HEK293T (cell line): ENCODE measurements around the gene LYPLAL1.

Experiments
- CTCF ChIA-PET: fragments of 350-600 bp; formaldehyde crosslinking; extraction: SDS; loops from one replicate; lab custom pipeline; 2021; ENCODE audit warnings: antibody characterized with exemption, inconsistent platforms; lab: Yijun Ruan, JAX
- POLR2A ChIA-PET: fragments of 350-600 bp; formaldehyde crosslinking; extraction: SDS; loops from one replicate; lab custom pipeline; 2020; ENCODE audit warnings: antibody characterized with exemption, inconsistent platforms; lab: Yijun Ruan, JAX
- DNase-seq: peaks from one replicate; pipeline ENCODE4 v3.0.0; 2012; ENCODE audit warnings: mixed read lengths; ENCODE audit errors: extremely low spot score
- ARNT ChIP-seq: fragments of 450-650 bp; IDR thresholded peaks from 2 replicates; pipeline ENCODE4 v1.6.1; 2017; ENCODE audit warnings: mild to moderate bottlenecking
- BHLHE40 ChIP-seq: fragments of 450-650 bp; IDR thresholded peaks from 2 replicates; pipeline ENCODE4 v1.6.1; 2016; ENCODE audit warnings: mild to moderate bottlenecking, moderate library complexity, borderline replicate concordance
- CTBP1 ChIP-seq: fragments of 450-650 bp; IDR thresholded peaks from 2 replicates; pipeline ENCODE4 v1.6.1; 2016; ENCODE audit warnings: borderline replicate concordance
- ELF4 ChIP-seq: fragments of 450-650 bp; IDR thresholded peaks from 2 replicates; pipeline ENCODE4 v1.6.1; 2017; ENCODE audit warnings: antibody characterized with exemption
- FOXA1 ChIP-seq: fragments of 450-650 bp; IDR thresholded peaks from 2 replicates; pipeline ENCODE4 v1.6.1; 2016; ENCODE audit warnings: mild to moderate bottlenecking
- FOXK2 ChIP-seq: fragments of 450-650 bp; IDR thresholded peaks from 2 replicates; pipeline ENCODE4 v1.6.1; 2016; ENCODE audit warnings: mild to moderate bottlenecking
- FOXM1 ChIP-seq: fragments of 450-650 bp; IDR thresholded peaks from 2 replicates; pipeline ENCODE4 v1.6.1; 2017; ENCODE audit warnings: mild to moderate bottlenecking, borderline replicate concordance
- HDGF ChIP-seq: fragments of 450-650 bp; IDR thresholded peaks from 2 replicates; pipeline ENCODE4 v1.6.1; 2017; ENCODE audit warnings: antibody characterized with exemption, borderline replicate concordance
- L3MBTL2 ChIP-seq: fragments of 450-650 bp; conservative IDR thresholded peaks from 2 replicates; pipeline ENCODE4 v1.6.1; 2016; ENCODE audit warnings: mild to moderate bottlenecking
- LEF1 ChIP-seq: fragments of 450-650 bp; IDR thresholded peaks from 2 replicates; pipeline ENCODE4 v1.6.1; 2017; ENCODE audit warnings: mild to moderate bottlenecking, borderline replicate concordance
- NFRKB ChIP-seq: fragments of 450-650 bp; IDR thresholded peaks from 2 replicates; pipeline ENCODE4 v1.6.1; 2016; ENCODE audit warnings: mild to moderate bottlenecking, moderate library complexity
- SP1 ChIP-seq: fragments of 450-650 bp; IDR thresholded peaks from 2 replicates; pipeline ENCODE4 v1.6.1; 2017
- SUZ12 ChIP-seq: fragments of 450-650 bp; IDR thresholded peaks from 2 replicates; pipeline ENCODE4 v1.6.1; 2016; ENCODE audit warnings: mild to moderate bottlenecking
- TARDBP ChIP-seq: fragments of 450-650 bp; IDR thresholded peaks from 2 replicates; pipeline ENCODE4 v1.6.1; 2016
- ZNF384 ChIP-seq: fragments of 450-650 bp; IDR thresholded peaks from 2 replicates; pipeline ENCODE4 v1.6.1; 2016
- TF ChIP-seq, protein P1 (sequence below): fragments of 450-650 bp; IDR thresholded peaks from 2 replicates; pipeline ENCODE4 v1.6.1; 2016

LYPLAL1 gene

DNA sequence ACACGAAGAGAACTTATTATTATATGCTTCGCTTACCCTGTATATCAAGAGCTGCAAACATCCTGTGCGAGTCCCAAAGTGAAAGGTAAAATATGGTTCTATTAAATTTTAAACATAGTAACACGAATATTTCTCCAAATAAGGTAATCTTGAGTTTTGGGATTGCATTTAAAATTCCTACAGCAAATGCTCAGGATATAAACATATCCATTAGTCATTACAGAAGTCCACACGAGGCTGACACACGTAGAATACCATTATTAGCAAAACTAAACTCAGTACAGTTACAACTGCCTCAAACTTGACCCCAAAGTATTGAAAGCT, 282 bp upstream of the LYPLAL1 start:
- no peak for DNase-seq
- TF ChIP-seq CTBP1 = no peak
- no peak for TF ChIP-seq SP1
- TF ChIP-seq ELF4 = no peak
- TF ChIP-seq L3MBTL2 = no peak; the same call in 1 of the 2 replicates
- ChIA-PET CTCF (no interaction called here), POLR2A (interaction anchor here (0.6 to 1.0 kb wide), 4 partner anchors 12 to 17 kb away, joined by 3 to 14 read pairs (median 4); no protein-coding TSS in a partner anchor)

DNA sequence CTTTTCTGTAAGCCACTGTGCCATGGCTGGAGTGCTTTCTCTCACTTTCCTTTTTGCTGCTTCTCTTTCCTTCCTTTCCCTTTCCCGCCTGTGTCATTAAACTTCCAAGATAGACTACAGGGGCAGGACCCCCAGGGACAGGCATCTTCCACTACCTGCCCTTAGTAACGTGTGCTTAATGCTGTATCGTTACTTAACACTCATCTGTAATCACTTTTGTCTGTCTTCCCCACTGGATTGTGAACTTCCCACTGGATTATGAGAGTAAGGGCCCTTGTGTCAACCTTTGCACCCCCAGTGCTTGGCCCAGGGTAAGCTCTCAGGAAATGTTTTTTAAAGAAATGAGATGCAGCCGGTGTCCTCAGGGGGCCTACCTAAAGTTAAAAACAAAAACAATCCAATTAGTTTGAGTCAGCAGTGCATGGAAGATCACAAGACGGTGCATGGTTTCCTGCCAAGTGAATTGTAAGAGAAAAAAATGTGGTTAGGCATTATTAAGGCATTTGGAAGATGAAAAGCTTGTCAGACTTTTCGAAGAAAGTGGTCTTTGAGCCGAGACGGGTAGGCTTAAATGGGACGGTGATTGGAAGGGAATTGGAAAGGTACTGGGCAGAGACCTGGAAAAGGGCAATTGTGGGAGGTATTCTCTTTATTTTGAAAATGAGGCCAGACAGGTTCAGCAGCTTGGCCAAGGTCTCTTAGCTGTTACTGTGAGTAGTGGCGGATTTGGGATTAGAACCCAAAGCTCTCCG, 958 bp downstream of the LYPLAL1 start:
- DNase-seq = no peak

DNA sequence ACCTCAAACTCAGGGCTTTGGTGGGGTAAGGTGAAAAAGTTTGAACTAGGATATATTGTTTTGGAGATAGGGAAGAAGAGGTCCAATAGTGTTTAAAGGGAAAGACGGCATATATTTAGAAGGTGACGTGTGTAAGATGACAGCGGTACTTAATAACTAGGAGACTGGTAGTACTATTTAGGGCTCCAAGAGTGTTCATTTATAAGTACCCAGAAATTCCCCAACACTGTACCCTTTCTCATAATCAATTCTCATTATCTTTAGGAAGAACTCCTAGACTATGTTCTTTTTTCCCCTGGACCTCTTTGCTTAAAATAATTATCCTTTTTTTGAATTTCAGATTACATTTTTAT, 1.5 kb downstream of the LYPLAL1 start:
- TF ChIP-seq FOXK2 (no peak), HDGF (no peak), LEF1 (no peak), FOXA1 (no peak), ZNF384 (no peak), TARDBP (no peak), L3MBTL2 (no peak), BHLHE40 (no peak), ARNT (no peak), FOXM1 (no peak)
- ChIA-PET CTCF (no interaction called here), POLR2A (interaction anchor here (0.7 kb wide), 1 partner anchor 13 kb away, joined by 3 read pairs; no protein-coding TSS in a partner anchor)
- DNase-seq = no peak

More for the DNA sequence above, 958 bp downstream of the LYPLAL1 start:
- TF ChIP-seq ELF4 (no peak), CTBP1 (no peak), NFRKB (no peak), FOXA1 (no peak), BHLHE40 (no peak), SUZ12 (no peak), HDGF (no peak), TARDBP (no peak), FOXK2 (no peak)
- TF ChIP-seq, protein P1, sequence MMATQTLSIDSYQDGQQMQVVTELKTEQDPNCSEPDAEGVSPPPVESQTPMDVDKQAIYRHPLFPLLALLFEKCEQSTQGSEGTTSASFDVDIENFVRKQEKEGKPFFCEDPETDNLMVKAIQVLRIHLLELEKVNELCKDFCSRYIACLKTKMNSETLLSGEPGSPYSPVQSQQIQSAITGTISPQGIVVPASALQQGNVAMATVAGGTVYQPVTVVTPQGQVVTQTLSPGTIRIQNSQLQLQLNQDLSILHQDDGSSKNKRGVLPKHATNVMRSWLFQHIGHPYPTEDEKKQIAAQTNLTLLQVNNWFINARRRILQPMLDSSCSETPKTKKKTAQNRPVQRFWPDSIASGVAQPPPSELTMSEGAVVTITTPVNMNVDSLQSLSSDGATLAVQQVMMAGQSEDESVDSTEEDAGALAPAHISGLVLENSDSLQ = no peak
- ChIA-PET CTCF (no interaction called here), POLR2A (interaction anchor here (0.7 kb wide), 1 partner anchor 14 kb away, joined by 3 read pairs; no protein-coding TSS in a partner anchor)

DNA sequence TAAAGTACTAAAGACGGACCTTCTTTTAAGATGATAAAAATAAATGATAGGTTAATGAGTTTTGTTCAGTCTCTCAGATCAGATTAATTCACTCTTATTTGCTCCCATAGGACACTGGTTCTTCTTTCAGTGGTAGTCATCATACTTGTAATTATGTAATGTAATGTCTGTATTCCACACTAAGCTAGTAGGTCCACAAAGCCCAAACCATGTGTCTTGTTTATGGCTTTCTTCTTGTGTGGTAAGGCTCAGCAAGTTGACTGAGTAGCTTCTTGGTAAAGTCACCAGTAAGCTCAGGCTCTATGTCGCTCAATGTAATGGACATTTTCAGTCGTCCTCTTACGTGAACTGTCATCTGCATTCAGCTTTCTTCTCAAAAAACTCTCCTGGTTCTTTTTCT, 2.5 kb downstream of the LYPLAL1 start:
- TF ChIP-seq HDGF (no peak), ZNF384 (no peak), TARDBP (no peak), ELF4 (no peak), FOXA1 (no peak)
- no peak for DNase-seq
- POLR2A ChIA-PET = no interaction called here
- CTCF ChIA-PET = no interaction called here

DNA sequence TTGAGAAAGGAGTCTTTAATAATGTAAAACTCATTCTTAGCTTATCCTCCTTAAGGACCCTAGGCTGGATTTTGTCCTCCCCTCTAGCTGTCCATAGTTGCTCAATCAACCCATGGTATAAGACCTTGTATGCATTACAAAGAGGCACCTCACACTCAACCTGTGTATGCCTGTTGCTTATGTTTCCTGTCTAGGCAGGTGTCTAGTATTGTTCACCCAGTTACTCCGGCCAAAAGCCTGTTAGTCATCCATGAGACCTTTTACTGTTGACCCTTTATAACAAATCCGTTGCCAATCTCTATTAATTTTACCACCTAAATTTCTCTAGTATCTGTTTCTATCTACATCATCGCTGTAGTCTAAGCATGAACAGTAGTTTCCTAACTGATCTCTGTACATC, 3.7 kb downstream of the LYPLAL1 start:
- no peak for DNase-seq
- ChIA-PET CTCF (no interaction called here), POLR2A (no interaction called here)
- no peak for TF ChIP-seq SP1
- no peak for TF ChIP-seq ELF4
- no peak for TF ChIP-seq CTBP1

DNA sequence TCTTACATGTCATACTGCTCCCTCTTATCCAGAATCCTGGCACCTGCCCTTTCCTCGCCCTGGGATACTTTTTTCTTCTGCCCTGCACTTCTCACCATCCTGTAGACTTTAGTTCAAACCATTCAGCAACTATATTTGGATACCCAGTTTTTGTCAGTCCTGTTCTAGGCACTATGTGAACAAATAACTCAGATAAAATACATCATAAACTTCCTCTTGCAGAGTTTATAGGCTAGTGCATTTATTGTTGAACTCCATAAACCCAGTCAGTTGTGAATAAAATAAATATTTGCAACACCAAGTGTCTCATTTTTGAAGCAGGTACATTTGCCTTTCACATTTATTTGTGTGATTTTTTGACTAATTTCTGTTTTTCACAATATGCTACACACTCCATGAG, 4.3 kb downstream of the LYPLAL1 start:
- CTCF ChIA-PET = no interaction called here
- TF ChIP-seq CTBP1 (no peak), L3MBTL2 (no peak), SUZ12 (no peak), HDGF (no peak), BHLHE40 (no peak), FOXK2 (no peak), NFRKB (no peak), ZNF384 (no peak), SP1 (no peak), FOXM1 (no peak), FOXA1 (no peak), ARNT (no peak)
- TF ChIP-seq, protein P1 = no peak
- POLR2A ChIA-PET = no interaction called here

DNA sequence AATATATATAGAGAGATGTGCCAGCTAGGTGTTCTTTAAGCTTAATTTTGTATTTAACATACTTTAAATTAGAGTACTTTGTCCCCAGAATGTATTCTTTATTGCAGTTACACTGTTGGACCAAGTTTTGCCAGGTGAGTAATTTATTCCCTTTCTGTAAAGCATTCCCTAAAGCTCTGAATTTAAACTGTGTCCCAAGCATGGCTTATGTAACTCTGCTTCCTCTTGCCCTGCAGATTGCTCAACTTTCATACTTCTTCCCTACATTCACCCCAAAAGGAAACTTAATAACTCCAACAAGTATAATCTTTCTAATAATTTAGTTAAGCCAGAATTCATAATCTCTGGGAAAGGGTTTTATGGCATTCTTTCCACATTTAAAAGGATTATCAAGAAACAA, 5.6 kb downstream of the LYPLAL1 start:
- ChIA-PET CTCF (no interaction called here), POLR2A (no interaction called here)
- DNase-seq = no peak
- no peak for TF ChIP-seq CTBP1
- no peak for TF ChIP-seq BHLHE40
- no peak for TF ChIP-seq FOXA1
- TF ChIP-seq FOXM1 = no peak
- no peak for TF ChIP-seq HDGF

More for the DNA sequence above, 4.3 kb downstream of the LYPLAL1 start:
- DNase-seq = no peak

DNA sequence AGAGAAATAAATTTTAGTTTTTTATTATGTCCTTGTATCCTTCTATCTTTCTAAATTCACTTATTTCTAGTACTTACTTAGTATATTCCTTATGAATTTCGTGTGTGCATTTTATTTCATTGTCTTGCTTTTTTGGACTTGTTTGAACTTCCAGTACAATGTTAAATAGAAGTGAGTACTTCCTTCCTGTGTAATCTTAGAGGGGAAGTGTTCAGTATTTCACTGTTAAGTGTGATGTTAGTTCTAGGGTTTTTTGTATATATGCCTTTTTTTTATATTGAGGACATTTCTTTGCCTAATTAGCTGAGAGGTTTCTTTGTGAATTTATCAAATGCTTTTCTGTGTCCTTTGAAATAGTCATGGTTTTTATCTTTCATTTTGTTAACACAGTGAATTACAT, 10.7 kb downstream of the LYPLAL1 start:
- CTCF ChIA-PET = no interaction called here
- no peak for TF ChIP-seq ZNF384
- TF ChIP-seq HDGF = no peak
- TF ChIP-seq FOXK2 = no peak
- no peak for TF ChIP-seq FOXM1
- no peak for TF ChIP-seq ELF4
- TF ChIP-seq TARDBP = no peak
- no peak for TF ChIP-seq NFRKB
- no peak for TF ChIP-seq BHLHE40
- TF ChIP-seq, protein P1 = no peak
- no peak for TF ChIP-seq L3MBTL2
- TF ChIP-seq CTBP1 = no peak
- no peak for TF ChIP-seq ARNT
- no peak for TF ChIP-seq SUZ12
- POLR2A ChIA-PET = no interaction called here
- DNase-seq = no peak
